ENCODE measurements around the gene MDFIC2.

DNA sequence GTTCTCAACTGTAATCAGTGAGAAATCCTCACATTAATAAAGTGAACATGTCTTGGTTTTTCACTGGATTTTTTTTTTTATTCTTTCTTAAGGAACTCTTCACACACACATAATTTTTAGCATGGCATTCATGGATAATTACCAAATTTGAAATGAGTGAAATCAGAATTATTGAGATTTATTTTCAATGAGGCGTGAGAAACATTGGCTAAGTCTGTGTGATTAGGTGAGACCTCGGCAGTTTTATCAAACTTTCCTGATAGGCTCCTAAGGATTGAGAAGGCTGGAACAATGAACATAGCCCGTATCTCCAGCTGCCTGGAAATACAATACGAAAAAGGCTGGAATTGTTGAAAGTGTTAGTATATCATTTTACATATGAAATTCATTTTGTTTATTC is 35.5 kb downstream of the MDFIC2 start:
- no peak for TF ChIP-seq EZH2 (IDR thresholded peaks at IDR 0.05; ENCODE audit: insufficient read depth, poor library complexity, severe bottlenecking)
- TF ChIP-seq EZH2phosphoT487 (IDR thresholded peaks at IDR 0.05; ENCODE audit: insufficient read depth, low read depth): no peak

Data from GM23248 (cell line).